OCI-LY1 (cell line): ENCODE results near the gene TANC1.
"Not testable (repeated sequence)": the region's sequence is repeated elsewhere in the genome, so short reads cannot be mapped to it uniquely, and the experiment has no call there.

Source experiments
- H2AFZ ChIP-seq: fragments of 200-600 bp; sonication (generic), shearing (Covaris generic); 2 replicates; pipeline ENCODE4 v1.6.0; 2014; ENCODE audit warnings: antibody characterized with exemption, mild to moderate bottlenecking, low read length
- H3F3A ChIP-seq: fragments of 200-600 bp; sonication (generic), shearing (Covaris generic); 2 replicates; pipeline ENCODE4 v1.6.0; 2014; ENCODE audit warnings: mild to moderate bottlenecking, antibody characterized with exemption, low read length, moderate library complexity; ENCODE audit not compliant: insufficient read depth
- H3K27ac ChIP-seq: fragments of 200-600 bp; sonication (generic); 2 replicates; pipeline ENCODE4 v1.5.1; 2014; ENCODE audit warnings: low read length, mixed run types, mild to moderate bottlenecking, low read depth; ENCODE audit not compliant: poor library complexity, severe bottlenecking
- H3K27me3 ChIP-seq: fragments of 200-600 bp; sonication (generic); 2 replicates; pipeline ENCODE4 v1.6.0; 2014; ENCODE audit warnings: antibody characterized with exemption, mild to moderate bottlenecking, low read length, moderate library complexity; ENCODE audit not compliant: insufficient read depth
- H3K36me3 ChIP-seq: fragments of 200-600 bp; sonication (generic); 2 replicates; pipeline ENCODE4 v1.6.1; 2014; ENCODE audit warnings: mild to moderate bottlenecking, antibody characterized with exemption, low read length, moderate library complexity, mixed read lengths; ENCODE audit not compliant: insufficient read depth
- H3K4me1 ChIP-seq: fragments of 200-600 bp; sonication (generic); 2 replicates; pipeline ENCODE4 v1.5.1; 2014; ENCODE audit warnings: mild to moderate bottlenecking, low read length, moderate library complexity; ENCODE audit not compliant: insufficient read depth, severe bottlenecking
- H3K4me2 ChIP-seq: fragments of 200-600 bp; sonication (generic), shearing (Covaris generic); 2 replicates; pipeline ENCODE4 v1.6.1; 2014; ENCODE audit warnings: low read length
- H3K4me3 ChIP-seq: fragments of 200-600 bp; sonication (generic); 2 replicates; pipeline ENCODE4 v1.5.1; 2014; ENCODE audit warnings: low read length, low read depth, mild to moderate bottlenecking, mixed read lengths; ENCODE audit not compliant: poor library complexity, severe bottlenecking
- H3K79me2 ChIP-seq: fragments of 200-600 bp; shearing (Covaris generic); 2 replicates; pipeline ENCODE4 v1.6.1; 2016; ENCODE audit warnings: mixed run types, low read length, mixed read lengths; ENCODE audit not compliant: insufficient read depth
- H3K9ac ChIP-seq: fragments of 200-600 bp; sonication (generic), shearing (Covaris generic); 2 replicates; pipeline ENCODE4 v1.6.1; 2014; ENCODE audit warnings: mild to moderate bottlenecking, low read length, mixed read lengths
- H3K9me2 ChIP-seq: fragments of 200-600 bp; sonication (generic), shearing (Covaris generic); 2 replicates; pipeline ENCODE4 v1.6.1; 2014; ENCODE audit warnings: low read depth, mild to moderate bottlenecking, low read length, mixed read lengths
- H3K9me3 ChIP-seq: fragments of 200-600 bp; shearing (Covaris generic); 2 replicates; pipeline ENCODE4 v1.6.1; 2014; ENCODE audit warnings: low read length, mixed read lengths
- H4K20me1 ChIP-seq: fragments of 200-600 bp; sonication (generic), shearing (Covaris generic); 2 replicates; pipeline ENCODE4 v1.6.0; 2016; ENCODE audit warnings: mild to moderate bottlenecking, low read length; ENCODE audit not compliant: insufficient read depth
- EZH2 ChIP-seq: fragments of 200-600 bp; sonication (generic), shearing (Covaris generic); IDR thresholded peaks from 2 replicates; pipeline ENCODE4 v1.8.0; 2017; ENCODE audit warnings: borderline replicate concordance, mixed run types, mild to moderate bottlenecking, antibody characterized with exemption, low read length, moderate library complexity, mixed read lengths
- TF ChIP-seq, protein P1 (sequence below): fragments of 200-600 bp; sonication (generic), shearing (Covaris generic); IDR thresholded peaks from 2 replicates; pipeline ENCODE4 v1.5.1; 2017; ENCODE audit warnings: mild to moderate bottlenecking, antibody characterized with exemption, low read length, moderate library complexity, mixed read lengths

TANC1 gene

GRCh38 chr2:159138642-159139182 is 170.3 kb downstream of the TANC1 start:
- Histone ChIP-seq H3F3A (no peaks in the 10 kb centered on the region), H4K20me1 (no peaks in the 10 kb centered on the region), H3K4me2 (no peak overlapping the region), H3K79me2 (no peaks in the 10 kb centered on the region), H3K27me3 (no peaks in the 10 kb centered on the region), H3K9me2 (no peaks in the 10 kb centered on the region), H3K4me1 (no peaks in the 10 kb centered on the region), H3K36me3 (no peaks in the 10 kb centered on the region), H3K4me3 (no peak overlapping the region), H3K9me3 (no peaks in the 10 kb centered on the region), H3K9ac (no peak overlapping the region), H3K27ac (no peak overlapping the region), H2AFZ (no peak overlapping the region)
- TF ChIP-seq, protein P1, sequence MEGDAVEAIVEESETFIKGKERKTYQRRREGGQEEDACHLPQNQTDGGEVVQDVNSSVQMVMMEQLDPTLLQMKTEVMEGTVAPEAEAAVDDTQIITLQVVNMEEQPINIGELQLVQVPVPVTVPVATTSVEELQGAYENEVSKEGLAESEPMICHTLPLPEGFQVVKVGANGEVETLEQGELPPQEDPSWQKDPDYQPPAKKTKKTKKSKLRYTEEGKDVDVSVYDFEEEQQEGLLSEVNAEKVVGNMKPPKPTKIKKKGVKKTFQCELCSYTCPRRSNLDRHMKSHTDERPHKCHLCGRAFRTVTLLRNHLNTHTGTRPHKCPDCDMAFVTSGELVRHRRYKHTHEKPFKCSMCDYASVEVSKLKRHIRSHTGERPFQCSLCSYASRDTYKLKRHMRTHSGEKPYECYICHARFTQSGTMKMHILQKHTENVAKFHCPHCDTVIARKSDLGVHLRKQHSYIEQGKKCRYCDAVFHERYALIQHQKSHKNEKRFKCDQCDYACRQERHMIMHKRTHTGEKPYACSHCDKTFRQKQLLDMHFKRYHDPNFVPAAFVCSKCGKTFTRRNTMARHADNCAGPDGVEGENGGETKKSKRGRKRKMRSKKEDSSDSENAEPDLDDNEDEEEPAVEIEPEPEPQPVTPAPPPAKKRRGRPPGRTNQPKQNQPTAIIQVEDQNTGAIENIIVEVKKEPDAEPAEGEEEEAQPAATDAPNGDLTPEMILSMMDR: no peak
- no peak for TF ChIP-seq EZH2

DNA sequence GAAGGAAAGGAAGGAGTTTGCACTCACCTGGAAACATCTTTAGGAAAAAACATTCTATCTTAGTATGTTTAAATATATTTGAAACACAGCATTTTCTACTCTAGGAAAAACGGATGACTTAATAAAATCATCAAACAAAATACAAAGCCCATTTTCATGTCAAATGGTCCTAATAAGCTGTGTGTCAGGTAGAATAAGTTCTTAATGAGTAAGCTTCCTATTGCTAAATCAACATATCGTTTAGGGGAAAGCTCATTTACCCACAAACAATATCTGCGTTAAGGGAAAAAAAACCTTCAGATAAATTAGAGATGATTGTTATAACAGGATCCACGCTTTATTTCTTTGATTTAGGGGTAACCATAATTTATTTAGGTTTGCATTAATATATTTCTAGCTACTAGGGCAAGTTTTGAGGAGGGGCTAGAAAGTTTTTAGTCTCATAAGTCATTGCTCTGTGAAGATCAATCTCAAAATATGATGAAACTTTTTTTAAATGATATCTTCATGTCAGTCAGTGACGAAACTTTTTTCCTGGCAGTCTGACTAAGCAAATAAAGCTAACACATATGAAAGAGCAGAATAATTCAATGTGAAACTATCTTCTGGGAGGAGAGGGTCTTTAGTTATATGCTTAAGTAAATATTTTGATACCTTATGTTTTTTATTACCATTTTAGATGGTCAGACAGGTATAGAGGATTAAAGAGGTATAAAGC is 170.9 kb downstream of the TANC1 start:
- no peaks in the 10 kb centered on the region for H3K9me3 ChIP-seq
- no peak overlapping the region for H3K27ac ChIP-seq
- H4K20me1 ChIP-seq: no peaks in the 10 kb centered on the region
- no peak overlapping the region for H3K4me2 ChIP-seq
- no peaks in the 10 kb centered on the region for H3K79me2 ChIP-seq
- H3K36me3 ChIP-seq: no peaks in the 10 kb centered on the region
- H3K4me1 ChIP-seq: no peaks in the 10 kb centered on the region
- no peaks in the 10 kb centered on the region for H3K27me3 ChIP-seq
- H3K9ac ChIP-seq: no peak overlapping the region
- H2AFZ ChIP-seq: no peak overlapping the region
- no peak for TF ChIP-seq EZH2
- TF ChIP-seq, protein P1: no peak
- no peaks in the 10 kb centered on the region for H3K9me2 ChIP-seq
- H3K4me3 ChIP-seq: no peak overlapping the region
- H3F3A ChIP-seq: no peaks in the 10 kb centered on the region

DNA sequence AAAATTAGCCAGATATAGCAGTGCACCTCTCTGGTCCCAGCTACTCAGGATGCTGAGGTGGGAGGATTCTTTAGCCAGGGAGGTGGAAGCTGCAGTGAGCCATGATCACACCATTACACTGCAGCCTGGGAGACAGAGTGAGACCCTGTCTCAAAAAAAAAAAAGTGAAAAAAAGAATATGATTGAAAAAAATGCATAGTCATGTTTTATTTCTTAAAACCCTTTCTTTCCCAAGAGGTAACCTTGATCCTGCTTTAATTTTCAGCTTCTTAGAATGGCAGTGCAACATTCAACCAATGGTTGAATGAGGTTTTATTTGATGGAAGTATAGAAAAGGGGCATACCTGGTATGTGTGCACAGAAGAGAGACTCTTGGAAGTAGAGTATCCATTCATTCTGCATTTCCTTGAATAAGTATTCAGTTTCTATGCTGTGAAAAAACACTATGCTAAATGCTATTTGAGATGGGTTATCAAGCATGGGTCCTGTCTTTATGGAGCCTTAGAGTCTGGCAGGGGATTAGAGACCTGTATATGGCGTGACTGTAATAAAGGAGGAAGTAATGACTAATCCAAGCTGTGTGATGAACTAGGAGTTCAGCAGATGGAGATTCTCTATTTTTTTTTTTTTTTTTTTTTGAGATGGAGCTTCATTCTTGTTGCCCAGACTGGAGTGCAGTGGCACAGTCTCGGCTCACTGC is 171.8 kb downstream of the TANC1 start:
- Histone ChIP-seq H3K9ac (no peak overlapping the region), H3K27ac (no peak overlapping the region)

GRCh38 chr2:159140821-159141220 is 172.4 kb downstream of the TANC1 start:
- not testable (repeated sequence) for H4K20me1 ChIP-seq, H3K27ac ChIP-seq, H3K9me3 ChIP-seq

More for the DNA sequence above, 171.8 kb downstream of the TANC1 start:
- Histone ChIP-seq H3K9me2 (no peaks in the 10 kb centered on the region), H3K4me1 (no peaks in the 10 kb centered on the region), H3K4me2 (no peak overlapping the region), H3K4me3 (no peak overlapping the region), H3K9me3 (no peaks in the 10 kb centered on the region), H3K79me2 (no peaks in the 10 kb centered on the region), H4K20me1 (no peaks in the 10 kb centered on the region), H3K36me3 (no peaks in the 10 kb centered on the region), H2AFZ (no peak overlapping the region), H3K27me3 (no peaks in the 10 kb centered on the region), H3F3A (no peaks in the 10 kb centered on the region)
- no peak for TF ChIP-seq EZH2
- TF ChIP-seq, protein P1: no peak

More at GRCh38 chr2:159140821-159141220, 172.4 kb downstream of the TANC1 start:
- not testable (repeated sequence) for H3F3A ChIP-seq, H3K9me2 ChIP-seq, H3K4me3 ChIP-seq, H3K9ac ChIP-seq, H3K79me2 ChIP-seq, H2AFZ ChIP-seq, H3K4me2 ChIP-seq, H3K27me3 ChIP-seq, H3K4me1 ChIP-seq, H3K36me3 ChIP-seq
